Measurements from ENCODE around the gene ROR2.

DNA sequence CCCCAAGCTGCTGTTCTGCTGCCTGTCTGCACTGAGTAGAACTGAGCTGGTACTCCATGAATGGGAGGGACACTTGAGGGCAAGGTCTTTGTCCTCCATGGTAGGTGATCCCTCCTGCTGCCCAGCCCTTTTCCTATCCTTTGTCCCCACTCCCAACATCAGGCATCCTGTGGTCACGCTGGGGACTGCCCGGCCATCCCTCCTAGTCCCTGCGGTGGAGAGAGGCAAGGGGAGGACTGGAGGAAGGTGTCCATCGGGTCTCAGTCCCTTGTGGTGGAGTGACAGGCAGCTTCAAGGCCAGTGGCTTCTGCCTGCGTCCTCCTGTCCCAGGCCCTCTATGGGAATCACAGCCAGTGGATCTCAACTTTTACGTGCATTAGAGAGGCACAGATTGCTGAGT is 25.9 kb downstream of the ROR2 start:
- no peak for TF ChIP-seq POLR2A (IDR thresholded peaks at IDR 0.05; ENCODE audit: low read depth)
- TF ChIP-seq, protein P1, sequence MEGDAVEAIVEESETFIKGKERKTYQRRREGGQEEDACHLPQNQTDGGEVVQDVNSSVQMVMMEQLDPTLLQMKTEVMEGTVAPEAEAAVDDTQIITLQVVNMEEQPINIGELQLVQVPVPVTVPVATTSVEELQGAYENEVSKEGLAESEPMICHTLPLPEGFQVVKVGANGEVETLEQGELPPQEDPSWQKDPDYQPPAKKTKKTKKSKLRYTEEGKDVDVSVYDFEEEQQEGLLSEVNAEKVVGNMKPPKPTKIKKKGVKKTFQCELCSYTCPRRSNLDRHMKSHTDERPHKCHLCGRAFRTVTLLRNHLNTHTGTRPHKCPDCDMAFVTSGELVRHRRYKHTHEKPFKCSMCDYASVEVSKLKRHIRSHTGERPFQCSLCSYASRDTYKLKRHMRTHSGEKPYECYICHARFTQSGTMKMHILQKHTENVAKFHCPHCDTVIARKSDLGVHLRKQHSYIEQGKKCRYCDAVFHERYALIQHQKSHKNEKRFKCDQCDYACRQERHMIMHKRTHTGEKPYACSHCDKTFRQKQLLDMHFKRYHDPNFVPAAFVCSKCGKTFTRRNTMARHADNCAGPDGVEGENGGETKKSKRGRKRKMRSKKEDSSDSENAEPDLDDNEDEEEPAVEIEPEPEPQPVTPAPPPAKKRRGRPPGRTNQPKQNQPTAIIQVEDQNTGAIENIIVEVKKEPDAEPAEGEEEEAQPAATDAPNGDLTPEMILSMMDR (IDR thresholded peaks at IDR 0.05) = no peak
- no peak for TF ChIP-seq POLR2AphosphoS5 (IDR thresholded peaks at IDR 0.05)
